HG02981 (cell line): ENCODE results near the gene CTAG2.
"Not testable (repeated sequence)": the region's sequence is repeated elsewhere in the genome, so short reads cannot be mapped to it uniquely, and the experiment has no call there.

Source experiments
- ATAC-seq: cut with Tn5 transposase; IDR thresholded peaks from one replicate; pipeline ENCODE4 v1.9.1; 2021; ENCODE audit warnings: mild to moderate bottlenecking, moderate library complexity; ENCODE audit not compliant: unreplicated experiment

CTAG2 gene

GRCh38 chrX:154649503-154650220, 3.7 kb downstream of the CTAG2 start:
- ATAC-seq, result no peak

DNA sequence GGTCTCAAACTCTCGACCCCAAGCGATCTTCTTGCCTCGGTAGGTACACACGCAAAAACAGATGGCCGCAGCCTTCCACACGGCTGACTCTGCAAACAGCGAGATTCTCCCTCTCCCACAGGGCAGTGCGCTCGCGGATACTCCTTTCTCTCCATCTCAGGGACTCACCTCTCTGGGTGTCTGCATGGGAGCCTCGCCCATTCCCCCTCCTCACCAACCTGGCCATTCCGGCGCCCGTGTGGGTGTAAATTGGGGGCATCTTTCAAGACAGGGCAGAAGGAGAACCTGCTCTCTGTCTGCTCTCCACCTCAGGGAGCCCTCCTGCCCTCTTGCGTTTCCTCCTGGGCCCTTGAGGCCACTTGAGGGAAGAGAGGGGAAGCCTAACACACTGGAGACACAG, 4.4 kb downstream of the CTAG2 start:
- ATAC-seq, result no peak

DNA sequence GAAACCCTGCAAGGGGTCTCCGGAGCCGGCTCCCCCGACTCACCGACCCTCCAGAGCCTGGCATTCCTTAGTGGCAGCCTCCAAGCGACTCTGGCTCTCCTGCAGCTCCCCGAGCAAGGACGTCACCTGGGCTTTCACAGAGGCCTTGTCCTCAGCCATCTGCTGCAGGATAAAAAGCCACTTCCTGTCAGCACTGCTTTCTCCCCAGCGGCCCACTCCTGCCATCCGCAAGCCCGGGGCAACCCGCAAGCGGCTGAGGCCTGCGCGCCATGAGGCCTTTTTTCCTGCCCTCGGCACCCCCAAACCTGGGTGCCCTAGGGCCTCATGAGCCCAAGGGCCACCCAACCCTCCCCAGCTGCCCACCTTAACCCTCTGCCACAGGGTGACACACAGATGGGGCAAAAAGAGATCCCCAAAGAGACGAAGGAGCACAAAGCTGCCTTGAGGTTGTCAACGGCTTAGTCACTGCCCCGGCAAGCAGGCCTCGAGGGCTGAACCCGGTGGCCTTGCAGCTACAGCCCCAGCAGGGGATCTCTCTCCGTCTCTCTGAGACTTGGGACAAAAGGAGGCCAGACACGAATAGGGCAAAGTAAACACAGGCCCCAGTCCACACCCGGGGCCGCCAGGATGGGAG, 7.5 kb downstream of the CTAG2 start:
- ATAC-seq, result not testable (repeated sequence)

DNA sequence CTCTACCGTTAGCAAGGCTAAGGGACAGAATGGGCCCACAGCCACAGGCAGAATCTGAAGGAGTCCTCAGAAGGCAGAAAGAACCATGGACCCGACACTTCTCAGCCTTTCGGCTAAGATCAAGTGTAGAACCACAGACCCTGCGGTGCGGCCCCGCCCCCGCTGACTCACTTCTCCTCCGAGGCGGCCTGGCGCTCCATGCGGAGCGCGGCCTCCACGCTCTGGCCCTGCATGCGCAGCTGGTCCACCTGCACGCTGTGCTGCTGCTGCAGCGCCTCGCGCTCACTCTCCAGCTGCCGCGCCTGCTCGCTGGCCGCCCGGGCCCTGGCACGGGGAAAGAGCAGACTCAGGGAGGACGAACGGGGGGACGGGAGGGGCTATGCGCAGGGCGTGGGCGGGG, 9.7 kb downstream of the CTAG2 start:
- ATAC-seq, result not testable (repeated sequence)

- not testable (repeated sequence) for ATAC-seq
Measured at GRCh38 chrX:154641740-154642139, 11.6 kb downstream of the CTAG2 start.

- ATAC-seq, result not testable (repeated sequence)
Measured at GRCh38 chrX:154633661-154634060, 19.7 kb downstream of the CTAG2 start.

- not testable (repeated sequence) for ATAC-seq
Measured at GRCh38 chrX:154630949-154631348, 22.4 kb downstream of the CTAG2 start.

GRCh38 chrX:154628960-154629359, 24.4 kb downstream of the CTAG2 start:
- ATAC-seq, result not testable (repeated sequence)

DNA sequence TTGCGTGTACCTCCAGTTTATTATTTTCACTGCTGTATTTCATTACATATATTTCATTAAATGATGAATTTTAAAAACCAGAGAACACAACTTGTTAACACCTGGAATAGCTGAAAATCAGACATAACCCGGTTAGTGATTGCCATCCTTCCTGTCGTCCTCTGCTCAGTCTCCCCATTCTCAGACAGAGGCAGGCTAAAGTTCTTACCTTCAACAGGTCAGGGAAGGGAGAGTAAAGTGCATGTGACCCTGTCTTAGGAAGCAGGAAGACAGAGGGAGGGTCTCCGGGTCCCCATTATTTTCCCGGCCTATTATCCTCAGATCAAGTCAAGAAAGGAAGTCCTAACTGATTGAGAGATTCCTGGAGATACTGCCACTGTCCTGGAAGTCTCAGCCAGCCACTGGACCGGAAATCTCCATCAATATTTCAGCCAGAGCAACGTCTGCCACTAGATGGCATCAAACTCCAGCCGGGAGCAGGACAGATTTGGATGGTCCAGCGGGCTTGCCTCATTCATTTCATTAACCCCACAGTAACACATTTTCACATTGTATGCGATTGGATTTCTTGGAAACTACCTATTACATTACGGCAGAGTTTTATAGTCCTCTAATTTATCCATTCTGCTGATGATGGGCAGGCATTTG, 32.5 kb downstream of the CTAG2 start:
- not testable (repeated sequence) for ATAC-seq

GRCh38 chrX:154619182-154619581, 34.2 kb downstream of the CTAG2 start, which contains the start of gene CTAG1B:
CTAG1B (minus strand) TSS chrX:154619282; CDS start chrX:154619218, 64 bp downstream.
- not testable (repeated sequence) for ATAC-seq

DNA sequence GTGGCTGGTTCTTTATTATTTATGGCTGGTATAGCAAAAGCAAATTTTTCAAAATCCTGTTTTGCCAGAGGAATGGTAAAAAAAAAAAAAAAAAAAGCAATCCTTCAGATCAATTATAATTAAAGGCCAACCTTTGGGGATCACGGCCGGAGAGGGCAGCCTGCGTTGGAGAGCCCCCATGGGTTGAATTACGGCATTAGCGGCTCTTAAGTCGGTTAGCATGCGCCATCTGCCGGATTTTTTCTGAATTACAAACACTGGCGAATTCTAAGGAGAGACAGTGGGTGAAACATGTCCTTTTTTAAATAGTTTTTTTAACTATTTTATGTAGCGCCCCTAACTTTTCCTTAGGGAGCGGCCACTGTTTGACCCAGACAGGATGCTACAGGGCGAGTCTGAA, 39.8 kb downstream of the CTAG2 start:
- ATAC-seq, result not testable (repeated sequence)

GRCh38 chrX:154611146-154611545, 42.2 kb downstream of the CTAG2 start:
- not testable (repeated sequence) for ATAC-seq

DNA sequence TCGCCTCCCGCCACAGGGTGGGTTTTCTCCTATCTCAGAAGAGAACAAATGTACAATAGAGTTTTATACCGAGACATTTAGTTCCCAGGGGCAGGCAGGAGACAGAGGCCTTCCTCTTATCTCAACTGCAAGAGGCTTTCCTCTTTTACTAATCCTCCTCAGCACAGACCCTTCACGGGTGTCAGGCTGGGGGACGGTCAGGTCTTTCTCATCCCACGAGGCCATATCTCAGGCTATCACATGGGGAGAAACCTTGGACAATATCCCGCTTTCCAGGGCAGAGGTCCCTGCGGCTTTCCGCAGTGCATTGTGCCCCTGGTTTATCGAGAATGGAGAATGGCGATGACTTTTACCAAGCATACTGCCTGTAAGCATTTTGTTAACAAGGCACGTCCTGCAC, 44.6 kb downstream of the CTAG2 start:
- not testable (repeated sequence) for ATAC-seq

DNA sequence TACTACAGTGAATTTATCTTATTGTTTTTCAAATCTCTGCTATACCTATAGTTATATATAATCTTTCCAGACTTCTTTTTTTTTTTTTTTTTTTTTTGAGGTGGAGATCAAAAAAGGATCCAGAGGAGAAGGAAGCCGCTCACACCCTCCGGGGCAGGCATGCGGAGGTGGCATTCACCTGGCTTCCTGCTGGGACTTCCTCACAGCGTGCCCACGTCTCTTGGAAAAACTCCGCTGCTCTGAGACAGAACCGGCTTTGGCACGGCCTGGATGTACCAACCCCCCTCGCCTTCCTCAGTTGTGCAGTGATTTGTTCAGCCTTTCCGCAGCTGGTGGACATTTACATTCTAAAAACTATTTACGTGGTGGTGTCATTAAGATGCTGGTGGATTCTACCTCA, 45.4 kb downstream of the CTAG2 start:
- not testable (repeated sequence) for ATAC-seq

- ATAC-seq, result no peak
Measured at GRCh38 chrX:154607370-154607769, 46.0 kb downstream of the CTAG2 start.

GRCh38 chrX:154605566-154605965, 47.8 kb downstream of the CTAG2 start:
- ATAC-seq, result no peak

GRCh38 chrX:154603438-154604430, 49.6 kb downstream of the CTAG2 start:
- ATAC-seq, result no peak

- ATAC-seq, result no peak
Measured at GRCh38 chrX:154602766-154603437, 50.5 kb downstream of the CTAG2 start.

- ATAC-seq, result no peak
Measured at GRCh38 chrX:154602226-154602625, 51.2 kb downstream of the CTAG2 start.
